ENCODE results near the gene TLCD3A. TPM values are rescaled to one million over a fixed set of nuclear protein-coding genes. Genes with fewer than 3 reads are reported as not detected.
"Not testable (repeated sequence)": the region's sequence is repeated elsewhere in the genome, so short reads cannot be mapped to it uniquely, and the experiment has no call there.

The TLCD3A gene
- total RNA-seq, 1 donor from 2014 or later = 29.6 TPM

GRCh38 chr17:708132-708531 lies 24.3 kb upstream of the TLCD3A start:
- no peak for ATAC-seq

DNA sequence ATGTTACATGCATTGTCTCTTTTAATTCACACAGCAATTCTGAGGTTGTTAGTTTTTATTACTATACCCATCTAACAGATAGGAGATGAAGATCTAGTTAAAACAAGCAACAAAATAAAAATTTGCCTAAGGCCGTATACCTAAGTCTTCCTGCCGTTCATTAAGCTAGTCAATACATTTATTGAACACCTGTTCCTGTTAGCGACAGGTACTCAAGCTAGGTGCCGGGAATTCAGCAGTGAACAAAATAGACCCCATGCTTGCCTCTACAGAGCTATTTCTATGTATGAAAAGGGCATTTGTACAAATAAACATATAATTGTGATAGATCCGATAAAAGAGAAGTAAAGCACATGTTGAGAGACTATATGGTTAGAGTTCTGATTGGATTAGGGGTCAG lies 14.3 kb upstream of the TLCD3A start:
- no peak for ATAC-seq

DNA sequence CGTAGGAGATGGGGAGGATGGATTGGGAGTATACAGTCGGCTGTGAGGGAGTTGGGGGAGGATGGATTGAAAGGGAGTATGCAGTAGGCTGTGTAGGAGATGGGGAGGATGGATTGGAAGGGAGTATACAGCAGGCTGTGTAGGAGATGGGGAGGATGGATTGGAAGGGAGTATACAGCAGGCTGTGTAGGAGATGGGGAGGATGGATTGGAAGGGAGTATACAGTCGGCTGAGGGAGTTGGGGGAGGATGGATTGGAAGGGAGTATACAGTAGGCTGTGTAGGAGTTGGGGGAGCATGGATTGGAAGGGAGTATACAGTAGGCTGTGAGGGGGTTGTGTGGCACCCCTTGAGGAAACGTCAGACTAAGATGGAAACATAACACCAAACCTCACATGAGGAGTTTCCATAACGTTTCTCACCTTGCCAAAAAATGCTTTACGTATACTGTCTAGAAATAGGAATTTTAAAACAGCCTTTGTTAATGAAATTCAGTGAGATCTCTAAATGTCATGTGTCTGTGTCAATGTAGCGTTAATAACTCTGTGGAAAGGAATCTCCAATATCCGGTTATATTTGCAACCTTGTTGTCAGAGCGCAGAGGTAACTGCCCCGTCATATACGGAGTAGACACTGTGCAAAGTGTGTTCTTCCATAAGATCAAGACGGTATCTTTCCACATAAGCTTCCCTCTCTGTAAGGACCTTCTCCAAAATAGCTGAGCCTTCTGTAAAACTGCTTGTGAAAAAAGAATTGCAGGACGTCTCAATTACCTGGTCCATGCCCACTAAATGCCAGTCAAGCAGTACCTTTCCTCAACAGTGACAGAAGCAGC lies 11.5 kb upstream of the TLCD3A start:
- no peak for ATAC-seq

DNA sequence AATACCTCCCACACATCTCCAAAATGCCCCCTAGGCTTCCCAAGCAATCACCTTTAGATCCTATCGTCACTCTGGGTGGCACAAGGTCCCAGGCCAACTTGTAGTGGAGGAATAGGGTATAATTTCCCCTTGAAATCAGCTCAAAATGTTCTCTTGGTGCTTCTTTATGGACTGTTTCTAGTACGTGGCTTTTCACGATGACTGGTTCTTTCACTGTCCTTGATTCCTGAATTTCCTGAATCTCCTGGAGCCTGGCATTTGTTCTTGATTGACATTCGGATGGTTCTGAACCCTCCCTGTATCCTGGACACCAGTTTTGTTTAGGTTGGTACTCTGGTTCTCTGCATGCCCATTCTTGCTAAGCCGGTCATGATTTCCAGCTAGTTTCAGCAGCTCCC lies 10.9 kb upstream of the TLCD3A start:
- ATAC-seq = peak; percentile 83

GRCh38 chr17:725084-725483 lies 7.3 kb upstream of the TLCD3A start:
- ATAC-seq = no peak

GRCh38 chr17:725746-726145 lies 6.7 kb upstream of the TLCD3A start:
- peak; percentile 64 for ATAC-seq

- no peak for ATAC-seq
These were observed 6.0 kb upstream of the TLCD3A start for GRCh38 chr17:726271-726919.

GRCh38 chr17:728911-729310 lies 3.5 kb upstream of the TLCD3A start:
- ATAC-seq = peak; percentile 81

- ATAC-seq = no peak
These were observed 741 bp upstream of the TLCD3A start for GRCh38 chr17:731644-732066.

GRCh38 chr17:732902-733720 lies 715 bp downstream of the TLCD3A start:
- peak; percentile 27 for ATAC-seq

DNA sequence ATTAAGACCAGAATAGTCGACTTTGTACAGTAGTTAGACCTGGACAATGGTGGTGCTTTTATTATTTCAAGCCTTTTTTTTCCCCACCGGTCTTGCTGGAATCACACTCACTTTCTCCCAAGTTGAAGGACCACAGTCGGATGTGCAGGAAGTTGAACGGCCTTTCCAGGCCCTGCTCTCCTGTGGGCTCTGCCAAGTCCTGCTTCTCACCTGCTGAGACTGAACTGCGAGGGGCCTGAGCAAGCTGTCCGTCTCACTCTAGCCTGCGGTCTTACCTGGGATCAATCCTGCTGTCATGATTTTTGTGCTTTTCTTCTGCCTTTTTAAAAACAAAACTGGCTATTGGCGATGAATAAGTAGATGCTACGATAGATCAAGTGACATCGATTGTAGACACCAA lies 1.3 kb downstream of the TLCD3A start:
- no peak for ATAC-seq

DNA sequence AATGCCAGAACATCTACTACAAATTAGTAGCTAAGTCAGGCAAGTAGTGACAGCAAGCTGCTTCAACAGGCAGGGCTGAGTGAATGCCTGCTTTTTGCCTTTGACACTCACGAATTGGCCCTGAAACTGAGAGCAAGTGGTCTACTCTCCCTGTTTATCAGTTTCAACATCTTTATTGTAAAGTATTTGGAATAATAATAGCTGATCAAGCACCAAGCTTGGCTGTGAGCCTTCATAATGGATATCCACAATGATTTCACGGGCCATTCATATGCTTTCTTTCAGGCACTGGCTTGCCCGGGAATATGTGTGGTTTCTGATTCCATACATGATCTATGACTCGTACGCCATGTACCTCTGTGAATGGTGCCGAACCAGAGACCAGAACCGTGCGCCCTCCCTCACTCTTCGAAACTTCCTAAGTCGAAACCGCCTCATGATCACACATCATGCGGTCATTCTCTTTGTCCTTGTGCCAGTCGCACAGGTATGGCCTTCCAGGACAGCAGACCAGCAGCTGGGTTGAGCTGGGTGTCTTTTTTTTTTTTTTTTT lies 5.2 kb downstream of the TLCD3A start:
- peak; percentile 42 for ATAC-seq

GRCh38 chr17:740240-741017 lies 8.0 kb downstream of the TLCD3A start:
- no peak for ATAC-seq

GRCh38 chr17:742147-742793 lies 9.9 kb downstream of the TLCD3A start:
- ATAC-seq = no peak

- no peak for ATAC-seq
These were observed 10.7 kb downstream of the TLCD3A start for GRCh38 chr17:743139-743538.

GRCh38 chr17:744937-745336 lies 12.5 kb downstream of the TLCD3A start:
- ATAC-seq = peak; percentile 10

- ATAC-seq = no peak
These were observed 13.0 kb downstream of the TLCD3A start for GRCh38 chr17:745406-745805.

- no peak for ATAC-seq
These were observed 13.8 kb downstream of the TLCD3A start for GRCh38 chr17:746181-746580.

- ATAC-seq = no peak
These were observed 14.6 kb downstream of the TLCD3A start for GRCh38 chr17:746783-747629.

GRCh38 chr17:748604-749003 lies 16.2 kb downstream of the TLCD3A start:
- not testable (repeated sequence) for ATAC-seq

DNA sequence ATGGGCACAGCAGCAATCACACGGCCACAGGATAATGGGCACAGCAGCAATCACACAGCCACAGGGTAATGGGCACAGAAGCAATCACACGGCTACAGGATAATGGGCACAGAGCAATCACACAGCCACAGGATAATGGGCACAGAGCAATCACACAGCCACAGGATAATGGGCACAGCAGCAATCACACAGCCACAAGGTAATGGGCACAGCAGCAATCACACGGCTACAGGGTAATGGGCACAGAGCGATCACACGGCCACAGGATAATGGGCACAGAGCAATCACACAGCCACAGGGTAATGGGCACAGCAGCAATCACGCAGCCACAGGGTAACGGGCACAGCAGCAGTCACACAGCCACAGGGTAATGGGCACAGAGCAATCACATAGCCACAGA lies 17.0 kb downstream of the TLCD3A start:
- ATAC-seq = not testable (repeated sequence)
